ENCODE measurements around the gene PRSS2. TPM values are rescaled to one million over a fixed set of nuclear protein-coding genes. Genes with fewer than 3 reads are reported as not detected.

PRSS2 gene
- total RNA-seq, 4 donors from 2014 or later, result 2.5 to 78.0 (median 12.0) TPM

- Histone ChIP-seq H3K36me3 (no peaks in the 10 kb centered on the region), H3K27ac (peak overlapping the region in 1 of 4 donors; percentile 80), H3K4me3 (no peak overlapping the region), H3K27me3 (peaks cover 0 to 12% of the 10 kb centered on the region in 2 donors), H3K4me1 (peaks cover 0 to 6% (median 0%) of the 10 kb centered on the region in 4 donors), H3K9me3 (no peaks in the 10 kb centered on the region)
- DNase-seq (ENCODE audit: low spot score in 2 of 2), result no peak
- WGBS, 2 donors, result 80 to 85% methylated on average over 3 of the region's 3 CpGs
- TF ChIP-seq POLR2A (IDR thresholded peaks at IDR 0.05) (no peak), EP300 (IDR thresholded peaks at IDR 0.05) (no peak), CTCF (IDR thresholded peaks at IDR 0.05) (no peak)
Observed at GRCh38 chr7:142805350-142806021, 34.7 kb downstream of the PRSS2 start.

- Histone ChIP-seq H3K4me1 (peaks cover 0 to 6% (median 0%) of the 10 kb centered on the region in 4 donors), H3K4me3 (no peak overlapping the region), H3K27me3 (peaks cover 0 to 12% of the 10 kb centered on the region in 2 donors), H3K36me3 (no peaks in the 10 kb centered on the region), H3K27ac (peak overlapping the region in 1 of 4 donors; percentile 80), H3K9me3 (no peaks in the 10 kb centered on the region)
- no peak for TF ChIP-seq POLR2A (IDR thresholded peaks at IDR 0.05)
- no peak for TF ChIP-seq CTCF (IDR thresholded peaks at IDR 0.05)
- TF ChIP-seq EP300 (IDR thresholded peaks at IDR 0.05), result no peak
- 35 to 47% methylated on average over 2 of the region's 2 CpGs for WGBS, 2 donors
- DNase-seq (ENCODE audit: low spot score in 2 of 2), result no peak
Observed at GRCh38 chr7:142806022-142806356, 35.2 kb downstream of the PRSS2 start.

- H3K27me3 ChIP-seq, result peaks cover 0 to 12% of the 10 kb centered on the region in 2 donors
- H3K9me3 ChIP-seq, result no peaks in the 10 kb centered on the region
Observed at GRCh38 chr7:142806957-142807356, 36.2 kb downstream of the PRSS2 start.

GRCh38 chr7:142807855-142808460, 37.2 kb downstream of the PRSS2 start:
- H3K9me3 ChIP-seq, result no peaks in the 10 kb centered on the region
- H3K4me3 ChIP-seq, result no peak overlapping the region
- no peak for DNase-seq (ENCODE audit: low spot score in 2 of 2)
- H3K27ac ChIP-seq, result peak overlapping the region in 1 of 4 donors; percentile 80
- no peaks in the 10 kb centered on the region for H3K36me3 ChIP-seq
- no peak for TF ChIP-seq EP300 (IDR thresholded peaks at IDR 0.05)
- no peak for TF ChIP-seq CTCF (IDR thresholded peaks at IDR 0.05)
- TF ChIP-seq POLR2A (IDR thresholded peaks at IDR 0.05), result no peak
- H3K4me1 ChIP-seq, result peaks cover 0 to 6% (median 0%) of the 10 kb centered on the region in 4 donors
- H3K27me3 ChIP-seq, result peaks cover 0 to 18% of the 10 kb centered on the region in 2 donors
- 66 to 68% methylated on average over 3 of the region's 3 CpGs for WGBS, 2 donors

More at GRCh38 chr7:142806957-142807356, 36.2 kb downstream of the PRSS2 start:
- no peak for TF ChIP-seq EP300 (IDR thresholded peaks at IDR 0.05)
- no peak for TF ChIP-seq CTCF (IDR thresholded peaks at IDR 0.05)
- no peak for TF ChIP-seq POLR2A (IDR thresholded peaks at IDR 0.05)
- no peak for DNase-seq (ENCODE audit: low spot score in 2 of 2)
- Histone ChIP-seq H3K4me1 (peaks cover 0 to 6% (median 0%) of the 10 kb centered on the region in 4 donors), H3K36me3 (no peaks in the 10 kb centered on the region), H3K27ac (peak overlapping the region in 1 of 4 donors; percentile 80), H3K4me3 (no peak overlapping the region)
- 79 to 90% methylated on average over 1 of the region's 1 CpG for WGBS, 2 donors

GRCh38 chr7:142808461-142808801, 37.7 kb downstream of the PRSS2 start:
- no peak overlapping the region for H3K4me3 ChIP-seq
- TF ChIP-seq POLR2A (IDR thresholded peaks at IDR 0.05) (no peak), EP300 (IDR thresholded peaks at IDR 0.05) (no peak), CTCF (IDR thresholded peaks at IDR 0.05) (no peak)
- H3K27me3 ChIP-seq, result peaks cover 0 to 18% of the 10 kb centered on the region in 2 donors
- H3K9me3 ChIP-seq, result no peaks in the 10 kb centered on the region
- no peaks in the 10 kb centered on the region for H3K36me3 ChIP-seq
- peaks cover 0 to 6% (median 0%) of the 10 kb centered on the region in 4 donors for H3K4me1 ChIP-seq
- H3K27ac ChIP-seq, result peak overlapping the region in 1 of 4 donors; percentile 80
- no peak for DNase-seq (ENCODE audit: low spot score in 2 of 2)

Data from tibial nerve (tissue), 4 donors.